Keratinocyte (primary cell): ENCODE measurements around the gene USP35. TPM values are rescaled to one million over a fixed set of nuclear protein-coding genes. Genes with fewer than 3 reads are reported as not detected.

Source experiments
- DNase-seq: peaks from one replicate; pipeline ENCODE4 v3.0.0-alpha.2; 2011; ENCODE audit warnings: low read depth, missing footprints, low spot score
- FAIRE-seq: peaks from 2 replicates; lab custom pipeline; 2011; peaks lifted over from hg19 to GRCh38; lab: Jason Lieb, UNC
- H2AFZ ChIP-seq: 2 replicates; pipeline ENCODE4 v1.6.0; 2012; ENCODE audit warnings: low read length, control low read depth, inconsistent platforms; ENCODE audit not compliant: control insufficient read depth
- H3K27ac ChIP-seq: 2 replicates; pipeline ENCODE4 v1.5.1; 2011; ENCODE audit warnings: low read length; ENCODE audit not compliant: control insufficient read depth, insufficient read depth
- H3K27me3 ChIP-seq: 3 replicates; pipeline ENCODE4 v1.6.0; 2011; ENCODE audit warnings: low read length; ENCODE audit not compliant: control insufficient read depth, insufficient read depth; ENCODE audit errors: extremely low read depth
- H3K36me3 ChIP-seq, 2 experiments: 2 replicates in 1 of 2; 3 replicates in 1 of 2; pipeline ENCODE4 v1.5.1; 2011; ENCODE audit warnings: low read length in 2 of 2, mild to moderate bottlenecking in 1 of 2; ENCODE audit not compliant: control insufficient read depth in 2 of 2, insufficient read depth in 2 of 2; ENCODE audit errors: extremely low read depth in 1 of 2
- H3K4me1 ChIP-seq: 3 replicates; pipeline ENCODE4 v1.5.1; 2011; ENCODE audit warnings: low read length; ENCODE audit not compliant: control insufficient read depth, insufficient read depth; ENCODE audit errors: extremely low read depth
- H3K4me2 ChIP-seq: 3 replicates; pipeline ENCODE4 v1.6.0; 2011; ENCODE audit warnings: low read depth, low read length; ENCODE audit not compliant: control insufficient read depth, insufficient read depth; ENCODE audit errors: extremely low read depth
- H3K4me3 ChIP-seq, 3 experiments: fragments of 200-600 bp in 1 of 3; sonication (generic) in 1 of 3; 2 replicates in 2 of 3; 3 replicates in 1 of 3; pipeline ENCODE4 v1.5.1; 2011 to 2016; ENCODE audit warnings: low read length in 3 of 3, mild to moderate bottlenecking in 3 of 3, control low read depth in 2 of 3, inconsistent platforms in 1 of 3, low read depth in 1 of 3, mixed read lengths in 1 of 3, mixed run types in 1 of 3, moderate library complexity in 1 of 3; ENCODE audit not compliant: control insufficient read depth in 2 of 3, insufficient read depth in 2 of 3; ENCODE audit errors: extremely low read depth in 1 of 3
- H3K79me2 ChIP-seq: 2 replicates; pipeline ENCODE4 v1.6.0; 2012; ENCODE audit warnings: low read length; ENCODE audit not compliant: control insufficient read depth, insufficient read depth
- H3K9ac ChIP-seq: 3 replicates; pipeline ENCODE4 v1.6.0; 2011; ENCODE audit warnings: low read length; ENCODE audit not compliant: control insufficient read depth, insufficient read depth; ENCODE audit errors: extremely low read depth
- H3K9me1 ChIP-seq: 3 replicates; pipeline ENCODE4 v1.6.0; 2011; ENCODE audit warnings: low read length; ENCODE audit not compliant: control insufficient read depth, insufficient read depth; ENCODE audit errors: extremely low read depth
- H3K9me3 ChIP-seq: 2 replicates; pipeline ENCODE4 v1.5.1; 2012; ENCODE audit warnings: low read depth, low read length; ENCODE audit not compliant: control insufficient read depth
- H4K20me1 ChIP-seq: 3 replicates; pipeline ENCODE4 v1.6.0; 2011; ENCODE audit warnings: low read length; ENCODE audit not compliant: control insufficient read depth, insufficient read depth; ENCODE audit errors: extremely low read depth
- CTCF ChIP-seq, 3 experiments: IDR thresholded peaks in 1 of 3; conservative IDR thresholded peaks in 1 of 3; optimal IDR thresholded peaks in 1 of 3; 2 replicates in 2 of 3; 3 replicates in 1 of 3; pipeline versions ENCODE3 to v1.5.1; 2011; ENCODE audit warnings: low read length in 3 of 3, mild to moderate bottlenecking in 3 of 3, moderate library complexity in 2 of 3, control low read depth in 1 of 3, inconsistent platforms in 1 of 3; ENCODE audit not compliant: insufficient read depth in 2 of 3; ENCODE audit errors: extremely low read depth in 1 of 3
- EZH2 ChIP-seq: IDR thresholded peaks from one replicate; pipeline ENCODE4 v1.6.1; 2012; ENCODE audit warnings: inconsistent platforms, mild to moderate bottlenecking, low read length, moderate library complexity
- dilution Hi-C: fragments of 300-500 bp; cut with MboI; formaldehyde crosslinking; loops from one replicate; pipeline ENCODE4 v1.7.0; 2020; ENCODE audit warnings: low sequenced_read_pairs; ENCODE audit not compliant: extremely low pct_ligation_motif_present
- polyA plus RNA-seq, 5 experiments: library from polyadenylated mRNA; depleted of rRNA in 3 of 5; stranded (reverse) in 3 of 5; stranded (forward) in 1 of 5; unstranded in 1 of 5; fragments of >200 nt; gene quantifications; 1 replicate in 1 of 5; 2 replicates in 3 of 5; 3 replicates in 1 of 5; pipeline versions ENCODE4 v1.2.1 to v1.2.3, GENCODE V29; 2011 to 2012; ENCODE audit warnings: missing spikeins in 2 of 5, low read depth in 1 of 5, low replicate concordance in 1 of 5

The USP35 gene
- polyA plus RNA-seq, 1 donor (not counting 4 experiments of a cell fraction or from before 2014, with no cell fraction given) = 5.0 TPM

DNA sequence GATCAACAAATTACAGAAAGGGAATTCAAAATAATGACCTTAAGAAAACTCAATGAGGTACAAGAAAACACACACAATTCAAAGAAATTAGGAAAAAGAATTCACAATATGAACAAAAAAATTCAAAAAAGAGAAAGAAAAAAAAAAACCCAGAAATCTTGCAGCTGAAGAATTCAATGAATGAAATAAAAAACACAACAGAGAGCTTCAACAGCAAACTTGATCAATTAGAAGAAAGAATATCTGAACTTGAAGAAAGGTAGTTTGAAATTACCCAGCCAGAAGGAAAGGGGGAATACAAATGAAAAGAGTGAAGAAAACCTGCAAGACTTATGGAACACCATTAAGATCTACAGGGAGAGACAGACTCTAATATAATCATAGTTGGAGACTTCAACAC lies 52.8 kb downstream of the USP35 start:
- dilution Hi-C loops = no loop called here
- no peaks in the 10 kb centered on the region for H3K9me1 ChIP-seq
- no peak overlapping the region for H3K9ac ChIP-seq
- FAIRE-seq (no peak), DNase-seq (no peak)
- TF ChIP-seq CTCF (optimal IDR thresholded peaks at IDR 0.05 in 1 of 3, IDR thresholded peaks at IDR 0.05 in 1 of 3, conservative IDR thresholded peaks at IDR 0.05 in 1 of 3; ENCODE audit: extremely low read depth in 1 of 3, insufficient read depth in 2 of 3, low read length in 3 of 3) (no peak), EZH2 (no peak)
- no peak overlapping the region for H3K4me2 ChIP-seq
- no peak overlapping the region for H2AFZ ChIP-seq
- H3K9me3 ChIP-seq = no peaks in the 10 kb centered on the region
- no peaks in the 10 kb centered on the region for H3K27me3 ChIP-seq
- no peak overlapping the region for H3K4me3 ChIP-seq
- no peak overlapping the region for H3K27ac ChIP-seq
- no peaks in the 10 kb centered on the region for H3K36me3 ChIP-seq
- no peaks in the 10 kb centered on the region for H4K20me1 ChIP-seq
- H3K79me2 ChIP-seq = no peaks in the 10 kb centered on the region
- H3K4me1 ChIP-seq = no peaks in the 10 kb centered on the region

DNA sequence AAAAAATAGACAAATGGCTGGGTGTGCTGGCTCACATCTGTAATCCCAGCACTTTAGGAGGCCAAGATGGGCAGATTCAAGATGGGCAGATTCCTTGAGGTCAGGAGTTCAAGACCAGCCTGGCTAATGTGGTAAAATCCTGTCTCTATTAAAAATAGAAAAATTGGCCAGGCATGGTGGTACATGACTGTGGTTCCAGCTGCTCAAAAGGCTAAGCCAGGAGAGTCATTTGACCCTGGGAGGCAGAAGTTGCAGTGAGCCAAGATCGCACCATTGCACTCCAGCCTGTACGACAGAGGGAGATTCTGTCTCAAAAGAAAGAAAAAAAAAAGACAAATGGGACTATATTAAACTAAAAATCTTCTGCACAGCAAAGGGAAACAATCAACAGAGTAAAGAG lies 55.4 kb downstream of the USP35 start:
- Histone ChIP-seq H4K20me1 (no peaks in the 10 kb centered on the region), H3K4me3 (no peak overlapping the region), H3K27me3 (no peaks in the 10 kb centered on the region), H3K4me1 (no peaks in the 10 kb centered on the region), H3K4me2 (no peak overlapping the region), H2AFZ (no peak overlapping the region), H3K79me2 (no peaks in the 10 kb centered on the region), H3K9me1 (no peaks in the 10 kb centered on the region), H3K27ac (no peak overlapping the region), H3K9me3 (no peaks in the 10 kb centered on the region), H3K9ac (no peak overlapping the region), H3K36me3 (no peaks in the 10 kb centered on the region)
- dilution Hi-C loops = no loop called here
- TF ChIP-seq EZH2 (no peak), CTCF (optimal IDR thresholded peaks at IDR 0.05 in 1 of 3, IDR thresholded peaks at IDR 0.05 in 1 of 3, conservative IDR thresholded peaks at IDR 0.05 in 1 of 3; ENCODE audit: extremely low read depth in 1 of 3, insufficient read depth in 2 of 3, low read length in 3 of 3) (no peak)
- no peak for FAIRE-seq
- DNase-seq = no peak
